Hepatocyte (in vitro differentiated cells): Measurements from ENCODE around the gene PMP22.

Experiments
- EZH2phosphoT487 ChIP-seq: fragments of 200-600 bp; sonication (generic); IDR thresholded peaks from one replicate; pipeline ENCODE4 v1.6.1; 2018; ENCODE audit warnings: antibody characterized with exemption, mild to moderate bottlenecking, low read depth, moderate library complexity; ENCODE audit not compliant: unreplicated experiment, severe bottlenecking
- TF ChIP-seq, protein P1 (sequence below): fragments of 200-600 bp; sonication (generic); IDR thresholded peaks from 2 replicates; pipeline ENCODE4 v1.5.1; 2016; ENCODE audit warnings: antibody characterized with exemption, mild to moderate bottlenecking; ENCODE audit not compliant: poor library complexity

DNA sequence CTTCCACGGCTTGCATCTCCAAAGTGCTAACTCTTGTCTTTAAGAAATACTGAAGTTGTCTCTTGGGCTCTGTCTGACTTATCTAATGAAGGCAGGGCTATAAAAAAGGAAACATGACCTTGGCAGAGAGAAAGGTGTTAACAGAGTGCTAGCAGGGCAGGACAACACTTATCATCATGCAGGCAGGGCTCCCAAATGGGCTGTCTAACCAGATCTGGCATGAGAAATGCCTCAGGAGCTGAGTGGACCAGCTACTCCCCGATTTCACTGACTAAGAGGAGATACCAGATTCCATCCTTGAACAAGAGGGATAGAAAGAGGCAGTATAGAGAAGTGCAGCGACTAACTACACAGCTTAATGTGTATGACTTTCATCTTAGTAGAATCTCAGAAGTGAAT is 32.6 kb downstream of the PMP22 start:
- TF ChIP-seq EZH2phosphoT487 = no peak
- TF ChIP-seq, protein P1, sequence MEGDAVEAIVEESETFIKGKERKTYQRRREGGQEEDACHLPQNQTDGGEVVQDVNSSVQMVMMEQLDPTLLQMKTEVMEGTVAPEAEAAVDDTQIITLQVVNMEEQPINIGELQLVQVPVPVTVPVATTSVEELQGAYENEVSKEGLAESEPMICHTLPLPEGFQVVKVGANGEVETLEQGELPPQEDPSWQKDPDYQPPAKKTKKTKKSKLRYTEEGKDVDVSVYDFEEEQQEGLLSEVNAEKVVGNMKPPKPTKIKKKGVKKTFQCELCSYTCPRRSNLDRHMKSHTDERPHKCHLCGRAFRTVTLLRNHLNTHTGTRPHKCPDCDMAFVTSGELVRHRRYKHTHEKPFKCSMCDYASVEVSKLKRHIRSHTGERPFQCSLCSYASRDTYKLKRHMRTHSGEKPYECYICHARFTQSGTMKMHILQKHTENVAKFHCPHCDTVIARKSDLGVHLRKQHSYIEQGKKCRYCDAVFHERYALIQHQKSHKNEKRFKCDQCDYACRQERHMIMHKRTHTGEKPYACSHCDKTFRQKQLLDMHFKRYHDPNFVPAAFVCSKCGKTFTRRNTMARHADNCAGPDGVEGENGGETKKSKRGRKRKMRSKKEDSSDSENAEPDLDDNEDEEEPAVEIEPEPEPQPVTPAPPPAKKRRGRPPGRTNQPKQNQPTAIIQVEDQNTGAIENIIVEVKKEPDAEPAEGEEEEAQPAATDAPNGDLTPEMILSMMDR = no peak
